ENCODE results near the gene MPO.

MPO gene

DNA sequence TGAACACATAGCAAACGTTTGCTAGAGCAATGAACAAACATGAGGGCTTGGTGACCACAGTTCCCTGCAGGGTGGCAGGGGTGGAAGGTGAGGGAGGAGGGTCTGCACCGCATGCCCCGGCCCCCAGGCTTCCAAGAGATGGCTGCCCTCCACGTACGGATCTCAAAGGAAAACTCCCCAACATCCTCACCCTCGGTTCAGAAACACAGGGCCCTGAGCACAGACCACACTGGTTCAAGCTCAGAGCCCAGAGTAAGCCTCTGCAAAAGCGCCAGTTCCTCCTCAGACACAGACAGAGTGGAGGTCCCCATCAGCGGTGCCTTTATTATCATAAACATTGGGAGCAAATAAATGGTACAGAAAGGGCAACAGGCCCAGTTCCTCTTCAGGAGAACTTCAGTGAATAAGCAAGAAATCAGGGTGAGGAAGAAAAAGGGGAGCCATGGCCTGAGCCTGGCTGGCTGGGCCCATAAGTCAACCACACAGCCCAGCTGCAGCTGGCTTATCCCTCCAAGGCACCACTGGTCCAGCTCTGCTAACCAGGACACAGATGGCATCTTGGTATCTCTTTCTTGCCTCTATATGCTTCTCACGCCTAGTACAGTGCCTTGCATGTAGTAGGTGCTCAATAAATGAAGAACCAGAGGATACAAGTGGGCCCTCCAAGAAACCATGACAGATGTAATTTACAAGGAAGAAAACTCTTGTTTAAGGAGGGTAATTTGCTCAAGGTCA, 11.0 kb downstream of the MPO start:
- no peak overlapping the region for H3K4me3 ChIP-seq (ENCODE audit: low read depth, low read length)
- TF ChIP-seq, protein P1, sequence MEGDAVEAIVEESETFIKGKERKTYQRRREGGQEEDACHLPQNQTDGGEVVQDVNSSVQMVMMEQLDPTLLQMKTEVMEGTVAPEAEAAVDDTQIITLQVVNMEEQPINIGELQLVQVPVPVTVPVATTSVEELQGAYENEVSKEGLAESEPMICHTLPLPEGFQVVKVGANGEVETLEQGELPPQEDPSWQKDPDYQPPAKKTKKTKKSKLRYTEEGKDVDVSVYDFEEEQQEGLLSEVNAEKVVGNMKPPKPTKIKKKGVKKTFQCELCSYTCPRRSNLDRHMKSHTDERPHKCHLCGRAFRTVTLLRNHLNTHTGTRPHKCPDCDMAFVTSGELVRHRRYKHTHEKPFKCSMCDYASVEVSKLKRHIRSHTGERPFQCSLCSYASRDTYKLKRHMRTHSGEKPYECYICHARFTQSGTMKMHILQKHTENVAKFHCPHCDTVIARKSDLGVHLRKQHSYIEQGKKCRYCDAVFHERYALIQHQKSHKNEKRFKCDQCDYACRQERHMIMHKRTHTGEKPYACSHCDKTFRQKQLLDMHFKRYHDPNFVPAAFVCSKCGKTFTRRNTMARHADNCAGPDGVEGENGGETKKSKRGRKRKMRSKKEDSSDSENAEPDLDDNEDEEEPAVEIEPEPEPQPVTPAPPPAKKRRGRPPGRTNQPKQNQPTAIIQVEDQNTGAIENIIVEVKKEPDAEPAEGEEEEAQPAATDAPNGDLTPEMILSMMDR (IDR thresholded peaks at IDR 0.05; ENCODE audit: low read depth, low read length) = no peak

- H3K4me3 ChIP-seq (ENCODE audit: low read depth, low read length) = no peak overlapping the region
- TF ChIP-seq, protein P1 (IDR thresholded peaks at IDR 0.05; ENCODE audit: low read depth, low read length) = no peak
These were observed 11.8 kb downstream of the MPO start for GRCh38 chr17:58268774-58269556.

DNA sequence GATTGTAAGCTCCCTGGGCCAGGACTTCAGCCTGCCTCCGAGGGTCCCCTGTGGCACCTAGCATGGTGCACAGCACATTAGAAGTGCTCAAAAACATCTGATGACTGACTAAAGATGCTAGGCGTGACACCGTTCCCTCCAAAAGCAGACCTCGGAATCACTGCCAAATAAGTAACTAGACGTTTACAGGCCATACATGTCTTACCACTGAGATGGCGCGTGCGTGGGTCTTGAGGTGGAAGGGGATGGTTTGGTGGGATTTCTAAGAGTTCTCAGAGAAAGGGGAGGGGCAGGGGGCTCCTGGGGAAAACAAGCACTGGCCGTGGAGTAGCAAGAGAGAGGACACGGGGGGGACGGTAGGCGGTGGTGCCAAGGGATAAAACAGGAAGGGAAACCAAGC, 12.4 kb downstream of the MPO start:
- TF ChIP-seq, protein P1 (IDR thresholded peaks at IDR 0.05; ENCODE audit: low read depth, low read length) = no peak
- H3K4me3 ChIP-seq (ENCODE audit: low read depth, low read length) = no peak overlapping the region

- no peak overlapping the region for H3K4me3 ChIP-seq (ENCODE audit: low read depth, low read length)
- TF ChIP-seq, protein P1 (IDR thresholded peaks at IDR 0.05; ENCODE audit: low read depth, low read length) = no peak
These were observed 13.1 kb downstream of the MPO start for GRCh38 chr17:58267347-58268324.

DNA sequence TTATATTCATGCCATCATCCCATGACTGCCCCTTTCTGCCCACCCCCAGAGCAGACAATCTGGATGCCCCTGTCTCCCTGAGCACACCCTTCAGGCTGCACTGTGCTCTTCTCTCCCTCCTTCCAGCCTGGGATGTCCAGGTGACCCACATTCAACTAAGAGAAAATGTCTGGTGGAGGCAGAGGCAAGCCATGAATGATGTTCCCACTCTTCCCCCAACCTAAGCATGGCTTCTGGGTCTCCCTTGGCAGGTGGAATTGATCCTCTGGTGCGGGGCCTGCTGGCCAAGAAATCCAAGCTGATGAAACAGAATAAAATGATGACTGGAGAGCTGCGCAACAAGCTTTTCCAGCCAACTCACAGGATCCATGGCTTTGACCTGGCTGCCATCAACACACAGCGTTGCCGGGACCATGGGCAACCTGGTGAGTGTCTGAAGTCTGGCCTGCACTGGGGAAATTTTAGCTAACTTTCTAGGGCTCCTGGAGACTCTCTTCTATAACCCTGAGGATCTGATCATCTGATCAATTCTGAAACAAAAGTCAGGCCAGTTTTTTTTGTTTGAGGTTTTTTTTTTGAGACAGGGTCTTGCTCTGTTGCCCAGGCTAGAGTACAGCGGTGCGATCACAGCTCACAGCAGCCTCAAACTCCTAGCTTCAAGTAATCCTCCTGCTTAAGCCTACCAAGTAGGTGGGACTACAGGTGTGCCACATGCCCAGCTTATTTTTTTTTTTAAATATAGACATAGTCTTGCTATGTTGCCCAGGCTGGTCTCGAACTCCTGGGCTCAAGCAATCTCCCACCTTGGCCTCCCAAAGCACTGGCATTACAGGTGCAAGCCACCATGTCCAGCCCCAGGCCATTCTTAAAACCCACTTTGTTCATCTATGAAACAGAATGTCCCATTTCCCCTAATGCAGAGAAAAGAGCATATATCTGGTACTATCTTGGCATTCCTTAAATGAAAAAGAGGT, 14.5 kb downstream of the MPO start:
- H3K4me3 ChIP-seq (ENCODE audit: low read depth, low read length) = no peak overlapping the region
- TF ChIP-seq, protein P1 (IDR thresholded peaks at IDR 0.05; ENCODE audit: low read depth, low read length) = no peak

- H3K4me3 ChIP-seq (ENCODE audit: low read depth, low read length) = no peak overlapping the region
- TF ChIP-seq, protein P1 (IDR thresholded peaks at IDR 0.05; ENCODE audit: low read depth, low read length) = no peak
These were observed 15.5 kb downstream of the MPO start for GRCh38 chr17:58265271-58265670.

All from WI38 (cell line).